Peyer's patch (tissue), 4 donors: ENCODE data around the gene TMEM63B. TPM values are rescaled to one million over a fixed set of nuclear protein-coding genes. Genes with fewer than 3 reads are reported as not detected.

Experiments used
- DNase-seq, 3 donors: peaks; one replicate each; pipeline ENCODE4 v3.0.0-alpha.2; 2017 to 2019
- H3K27ac ChIP-seq, 4 donors: fragments of 200-600 bp; sonication (generic); one replicate each; pipeline ENCODE4 v1.5.1; 2016 to 2019
- H3K27me3 ChIP-seq, 2 donors: fragments of 200-600 bp; sonication (generic); one replicate each; pipeline ENCODE4 v1.5.1; 2019
- H3K36me3 ChIP-seq, 3 donors: fragments of 200-600 bp; sonication (generic); one replicate each; pipeline ENCODE4 v1.5.1; 2016 to 2019
- H3K4me1 ChIP-seq, 4 donors: fragments of 200-600 bp; sonication (generic); one replicate each; pipeline ENCODE4 v1.5.1; 2016 to 2019
- H3K4me3 ChIP-seq, 4 donors: fragments of 200-600 bp; sonication (generic); 1 replicate in 3 of 4; 2 replicates in 1 of 4; pipeline ENCODE4 v1.5.1; 2016 to 2019; ENCODE audit warnings: mild to moderate bottlenecking in 1 of 4
- H3K9me3 ChIP-seq, 4 donors: fragments of 200-600 bp; sonication (generic); one replicate each; pipeline ENCODE4 v1.5.1; 2016 to 2019; ENCODE audit warnings: mild to moderate bottlenecking in 1 of 4
- CTCF ChIP-seq, 6 experiments: fragments of 450-650 bp in 4 of 6; fragments of 200-600 bp in 2 of 6; sonication (generic) in 1 of 6; IDR thresholded peaks; one replicate each; pipeline ENCODE4 v1.5.1; 2017 to 2019; ENCODE audit warnings: antibody characterized with exemption in 6 of 6, mild to moderate bottlenecking in 3 of 6, moderate library complexity in 1 of 6
- POLR2A ChIP-seq, 2 donors: fragments of 450-650 bp; IDR thresholded peaks; one replicate each; pipeline ENCODE4 v1.5.1; 2017; ENCODE audit warnings: antibody characterized with exemption in 2 of 2, mild to moderate bottlenecking in 2 of 2, moderate library complexity in 2 of 2
- total RNA-seq, 4 donors: library from RNA; depleted of rRNA; stranded (reverse); fragments of >200 nt; gene quantifications; one replicate each; pipeline ENCODE4 v1.1.0, GENCODE V29; 2016

TMEM63B gene
- total RNA-seq, 4 donors from 2014 or later = 56.9 to 92.1 (median 81.9) TPM

GRCh38 chr6:44135173-44135758 is 7.9 kb downstream of the TMEM63B start:
- TF ChIP-seq POLR2A (IDR thresholded peaks at IDR 0.05) (no peak), CTCF (IDR thresholded peaks at IDR 0.05) (no peak)
- Histone ChIP-seq H3K4me3 (no peak overlapping the region), H3K4me1 (peaks cover 0 to 24% (median 2%) of the 10 kb centered on the region in 4 donors), H3K9me3 (no peaks in the 10 kb centered on the region), H3K27ac (no peak overlapping the region), H3K36me3 (peaks cover 0 to 59% (median 0%) of the 10 kb centered on the region in 3 donors), H3K27me3 (no peaks in the 10 kb centered on the region)
- no peak for DNase-seq

GRCh38 chr6:44135875-44136274 is 8.5 kb downstream of the TMEM63B start:
- Histone ChIP-seq H3K27ac (no peak overlapping the region), H3K4me3 (no peak overlapping the region), H3K4me1 (peaks cover 0 to 24% (median 2%) of the 10 kb centered on the region in 4 donors), H3K36me3 (peaks cover 0 to 65% (median 0%) of the 10 kb centered on the region in 3 donors), H3K9me3 (no peaks in the 10 kb centered on the region), H3K27me3 (no peaks in the 10 kb centered on the region)
- no peak for TF ChIP-seq CTCF (IDR thresholded peaks at IDR 0.05)
- no peak for TF ChIP-seq POLR2A (IDR thresholded peaks at IDR 0.05)
- no peak for DNase-seq

GRCh38 chr6:44138717-44139350 is 11.5 kb downstream of the TMEM63B start:
- no peak overlapping the region for H3K27ac ChIP-seq
- no peaks in the 10 kb centered on the region for H3K4me1 ChIP-seq
- no peak overlapping the region for H3K4me3 ChIP-seq
- no peak for TF ChIP-seq POLR2A (IDR thresholded peaks at IDR 0.05)
- TF ChIP-seq CTCF (IDR thresholded peaks at IDR 0.05) = no peak
- DNase-seq = no peak
- H3K36me3 ChIP-seq = peaks cover 0 to 91% (median 0%) of the 10 kb centered on the region in 3 donors
- no peaks in the 10 kb centered on the region for H3K27me3 ChIP-seq
- no peaks in the 10 kb centered on the region for H3K9me3 ChIP-seq

GRCh38 chr6:44139351-44139743 is 12.0 kb downstream of the TMEM63B start:
- TF ChIP-seq CTCF (IDR thresholded peaks at IDR 0.05) (no peak), POLR2A (IDR thresholded peaks at IDR 0.05) (no peak)
- H3K4me3 ChIP-seq = no peak overlapping the region
- H3K36me3 ChIP-seq = peaks cover 0 to 89% (median 0%) of the 10 kb centered on the region in 3 donors

GRCh38 chr6:44142835-44143234 is 15.5 kb downstream of the TMEM63B start:
- Histone ChIP-seq H3K4me3 (no peak overlapping the region), H3K36me3 (peaks cover 0 to 80% (median 0%) of the 10 kb centered on the region in 3 donors), H3K9me3 (no peaks in the 10 kb centered on the region), H3K27me3 (no peaks in the 10 kb centered on the region), H3K27ac (no peak overlapping the region), H3K4me1 (no peaks in the 10 kb centered on the region)
- TF ChIP-seq CTCF (IDR thresholded peaks at IDR 0.05) (no peak), POLR2A (IDR thresholded peaks at IDR 0.05) (no peak)
- no peak for DNase-seq

More at GRCh38 chr6:44139351-44139743, 12.0 kb downstream of the TMEM63B start:
- H3K27ac ChIP-seq = no peak overlapping the region
- no peaks in the 10 kb centered on the region for H3K27me3 ChIP-seq
- H3K4me1 ChIP-seq = no peaks in the 10 kb centered on the region
- DNase-seq = no peak
- no peaks in the 10 kb centered on the region for H3K9me3 ChIP-seq
